K562 (cell line): ENCODE results near the gene BDH1. TPM values are rescaled to one million over a fixed set of nuclear protein-coding genes. Genes with fewer than 3 reads are reported as not detected.
A peak's percentile ranks its signal among the peaks of the same experiment; 100 is the strongest.

Source experiments
- CAMTA2 ChIP-seq: fragments of 250-450 bp; sonication (Bioruptor Pico); conservative IDR thresholded peaks from 2 replicates; pipeline ENCODE4 v1.5.1; 2022
- CBFB ChIP-seq: sonication (generic); formaldehyde crosslinking; IDR thresholded peaks from 2 replicates; pipeline ENCODE4 v1.4.0; 2020; ENCODE audit warnings: mild to moderate bottlenecking, missing genetic modification reagents
- CBX1 ChIP-seq: sonication (generic); IDR thresholded peaks from 2 replicates; pipeline ENCODE4 v1.6.1; 2016; ENCODE audit warnings: antibody characterized with exemption, low read depth, mild to moderate bottlenecking
- E2F3 ChIP-seq: fragments of 250-450 bp; sonication (Bioruptor Pico); IDR thresholded peaks from 2 replicates; pipeline ENCODE4 v1.4.0; 2020; ENCODE audit warnings: mild to moderate bottlenecking
- ELF1 ChIP-seq: fragments of 200-800 bp; sonication (Bioruptor generic); IDR thresholded peaks from 2 replicates; pipeline ENCODE4 v1.6.1; 2016; ENCODE audit warnings: missing genetic modification characterization, missing compliant biosample characterization
- MED1 ChIP-seq: sonication (generic); formaldehyde crosslinking; IDR thresholded peaks from 2 replicates; pipeline ENCODE4 v1.8.1; 2023; ENCODE audit warnings: missing genetic modification reagents, borderline replicate concordance
- PML ChIP-seq: IDR thresholded peaks from 2 replicates; pipeline ENCODE4 v1.6.1; 2012; ENCODE audit warnings: low read length, inconsistent platforms
- POLR2A ChIP-seq: fragments of 450-650 bp; conservative IDR thresholded peaks from 2 replicates; pipeline ENCODE4 v1.6.1; 2016
- POLR2B ChIP-seq: fragments of 450-650 bp; IDR thresholded peaks from 2 replicates; pipeline ENCODE4 v1.6.1; 2018; ENCODE audit warnings: low read depth; ENCODE audit not compliant: partially characterized antibody
- SIX5 ChIP-seq, 2 experiments: IDR thresholded peaks; 2 replicates each; pipeline ENCODE4 v1.6.1; 2011; ENCODE audit warnings: low read length in 2 of 2, borderline replicate concordance in 1 of 2, low read depth in 1 of 2, mild to moderate bottlenecking in 1 of 2, moderate library complexity in 1 of 2; ENCODE audit not compliant: insufficient read depth in 1 of 2
- TAL1 ChIP-seq: fragments of 450-650 bp; IDR thresholded peaks from 2 replicates; pipeline ENCODE4 v1.6.1; 2016; ENCODE audit warnings: mild to moderate bottlenecking
- ZNF174 ChIP-seq: fragments of 250-450 bp; sonication (Bioruptor Pico); IDR thresholded peaks from 2 replicates; pipeline ENCODE4 v1.4.0; 2020; ENCODE audit warnings: mild to moderate bottlenecking
- ZNF76 ChIP-seq: fragments of 250-450 bp; sonication (Bioruptor Pico); IDR thresholded peaks from 2 replicates; pipeline ENCODE4 v1.4.0; 2020; ENCODE audit warnings: mild to moderate bottlenecking, moderate library complexity, borderline replicate concordance
- polyA plus RNA-seq, 8 experiments: library from polyadenylated mRNA; depleted of rRNA in 4 of 8; stranded (reverse) in 5 of 8; unstranded in 3 of 8; fragments of >200 nt; fragmentation: Nextera tagmentation in 2 of 8; fragmentation: Illumina TruSeq in 1 of 8; extraction: Ambion mirVana in 2 of 8; extraction: Trizol in 1 of 8; gene quantifications; 2 replicates each; pipeline versions ENCODE4 v1.2.1 to v1.2.3, GENCODE V29; 2011 to 2014; ENCODE audit warnings: inconsistent platforms in 1 of 8, missing spikeins in 1 of 8
- total RNA-seq, 7 experiments: library from RNA; depleted of rRNA in 6 of 7; stranded (reverse); fragments of >200 nt in 6 of 7; fragmentation: Illumina TruSeq in 2 of 7; extraction: Trizol in 2 of 7; gene quantifications; 2 replicates each; pipeline versions ENCODE4 v1.2.1 to v1.2.3, GENCODE V29; 2011 to 2021; ENCODE audit warnings: low replicate concordance in 1 of 7
- TF ChIP-seq, protein P1 (sequence below): fragments of 250-450 bp; sonication (Bioruptor Pico); IDR thresholded peaks from 2 replicates; pipeline ENCODE4 v1.5.0; 2021
- TF ChIP-seq, protein P2 (sequence below): IDR thresholded peaks from 2 replicates; pipeline ENCODE4 v1.6.1; 2011; ENCODE audit not compliant: insufficient read length; ENCODE audit errors: extremely low read depth
- TF ChIP-seq, protein P3 (sequence below): fragments of 250-450 bp; sonication (Bioruptor Pico); IDR thresholded peaks from 2 replicates; pipeline ENCODE4 v1.8.0; 2022; ENCODE audit warnings: inconsistent platforms
- TF ChIP-seq, protein P4 (sequence below): IDR thresholded peaks from 2 replicates; pipeline ENCODE4 v1.6.1; 2012; ENCODE audit warnings: low read depth, low read length, improper control_type of control experiment, borderline replicate concordance
- TF ChIP-seq, protein P5 (sequence below): IDR thresholded peaks from 2 replicates; pipeline ENCODE4 v1.6.1; 2014; ENCODE audit warnings: antibody characterized with exemption
- TF ChIP-seq, protein P6 (sequence below): fragments of 450-650 bp; IDR thresholded peaks from 2 replicates; pipeline ENCODE4 v1.6.1; 2018; ENCODE audit warnings: mild to moderate bottlenecking, low read depth; ENCODE audit not compliant: partially characterized antibody

BDH1 gene
- total and polyA plus RNA-seq, 9 of the 15 experiments (the other 6 are each of a cell fraction or from before 2014, with no cell fraction given): 0.07 to 0.89 (median 0.12) TPM; not detected in 3

DNA sequence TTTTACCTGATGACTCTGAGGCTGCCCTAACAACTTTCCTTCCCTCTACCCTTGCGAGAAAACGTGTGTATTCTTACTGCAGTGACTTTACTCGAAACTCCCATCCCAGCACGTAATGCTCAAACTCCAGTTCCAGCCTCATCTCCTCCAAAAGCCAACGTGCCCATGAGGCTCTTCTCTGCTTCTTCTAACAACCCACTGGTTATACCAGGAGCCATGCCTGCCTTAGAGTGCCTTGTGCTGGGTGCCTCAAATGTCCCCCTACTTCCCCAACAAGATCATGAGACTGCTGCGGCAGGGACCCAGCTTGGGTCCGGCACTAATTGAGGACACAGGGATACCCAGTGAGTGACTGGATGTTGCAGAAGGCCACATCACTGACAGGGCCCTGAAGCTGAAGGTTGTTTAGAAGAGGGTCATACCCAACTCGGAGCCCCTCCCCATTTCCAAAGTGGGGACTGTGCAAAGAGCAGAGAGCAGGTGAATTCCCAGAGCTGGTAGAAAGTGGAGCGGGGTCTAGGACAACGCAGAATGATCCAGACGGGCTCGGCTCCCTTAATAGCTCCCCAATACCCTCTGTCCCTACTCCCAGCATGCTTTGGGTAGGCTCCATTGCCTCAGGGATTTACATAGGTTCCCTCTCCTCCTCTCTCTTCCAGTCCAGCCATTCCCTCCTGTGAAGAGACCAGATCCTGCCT lies 71.4 kb downstream of the BDH1 start (continued):
- TF ChIP-seq, protein P1, sequence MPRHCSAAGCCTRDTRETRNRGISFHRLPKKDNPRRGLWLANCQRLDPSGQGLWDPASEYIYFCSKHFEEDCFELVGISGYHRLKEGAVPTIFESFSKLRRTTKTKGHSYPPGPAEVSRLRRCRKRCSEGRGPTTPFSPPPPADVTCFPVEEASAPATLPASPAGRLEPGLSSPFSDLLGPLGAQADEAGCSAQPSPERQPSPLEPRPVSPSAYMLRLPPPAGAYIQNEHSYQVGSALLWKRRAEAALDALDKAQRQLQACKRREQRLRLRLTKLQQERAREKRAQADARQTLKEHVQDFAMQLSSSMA (CRISPR knock-in tag): no peak
- TF ChIP-seq CAMTA2 (no peak), ELF1 (tag) (no peak), ZNF174 (CRISPR knock-in tag) (no peak), MED1 (CRISPR knock-in tag) (no peak), TAL1 (no peak), SIX5 (IDR thresholded peaks at IDR 0.05; ENCODE audit: borderline replicate concordance in 1 of 2, insufficient read depth in 1 of 2, low read depth in 1 of 2, low read length in 2 of 2) (no peak), ZNF76 (no peak), CBFB (CRISPR knock-in tag) (no peak), POLR2A (peak; percentile 72), E2F3 (CRISPR knock-in tag) (no peak), CBX1 (0 out of 2 replicates have a peak, but pooled peaks have one; percentile 53), POLR2B (no peak), PML (peak; percentile 70)
- TF ChIP-seq, protein P2, sequence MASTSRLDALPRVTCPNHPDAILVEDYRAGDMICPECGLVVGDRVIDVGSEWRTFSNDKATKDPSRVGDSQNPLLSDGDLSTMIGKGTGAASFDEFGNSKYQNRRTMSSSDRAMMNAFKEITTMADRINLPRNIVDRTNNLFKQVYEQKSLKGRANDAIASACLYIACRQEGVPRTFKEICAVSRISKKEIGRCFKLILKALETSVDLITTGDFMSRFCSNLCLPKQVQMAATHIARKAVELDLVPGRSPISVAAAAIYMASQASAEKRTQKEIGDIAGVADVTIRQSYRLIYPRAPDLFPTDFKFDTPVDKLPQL: peak; percentile 34
- TF ChIP-seq, protein P3, sequence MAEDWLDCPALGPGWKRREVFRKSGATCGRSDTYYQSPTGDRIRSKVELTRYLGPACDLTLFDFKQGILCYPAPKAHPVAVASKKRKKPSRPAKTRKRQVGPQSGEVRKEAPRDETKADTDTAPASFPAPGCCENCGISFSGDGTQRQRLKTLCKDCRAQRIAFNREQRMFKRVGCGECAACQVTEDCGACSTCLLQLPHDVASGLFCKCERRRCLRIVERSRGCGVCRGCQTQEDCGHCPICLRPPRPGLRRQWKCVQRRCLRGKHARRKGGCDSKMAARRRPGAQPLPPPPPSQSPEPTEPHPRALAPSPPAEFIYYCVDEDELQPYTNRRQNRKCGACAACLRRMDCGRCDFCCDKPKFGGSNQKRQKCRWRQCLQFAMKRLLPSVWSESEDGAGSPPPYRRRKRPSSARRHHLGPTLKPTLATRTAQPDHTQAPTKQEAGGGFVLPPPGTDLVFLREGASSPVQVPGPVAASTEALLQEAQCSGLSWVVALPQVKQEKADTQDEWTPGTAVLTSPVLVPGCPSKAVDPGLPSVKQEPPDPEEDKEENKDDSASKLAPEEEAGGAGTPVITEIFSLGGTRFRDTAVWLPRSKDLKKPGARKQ (CRISPR knock-in tag): no peak
- TF ChIP-seq, protein P4, sequence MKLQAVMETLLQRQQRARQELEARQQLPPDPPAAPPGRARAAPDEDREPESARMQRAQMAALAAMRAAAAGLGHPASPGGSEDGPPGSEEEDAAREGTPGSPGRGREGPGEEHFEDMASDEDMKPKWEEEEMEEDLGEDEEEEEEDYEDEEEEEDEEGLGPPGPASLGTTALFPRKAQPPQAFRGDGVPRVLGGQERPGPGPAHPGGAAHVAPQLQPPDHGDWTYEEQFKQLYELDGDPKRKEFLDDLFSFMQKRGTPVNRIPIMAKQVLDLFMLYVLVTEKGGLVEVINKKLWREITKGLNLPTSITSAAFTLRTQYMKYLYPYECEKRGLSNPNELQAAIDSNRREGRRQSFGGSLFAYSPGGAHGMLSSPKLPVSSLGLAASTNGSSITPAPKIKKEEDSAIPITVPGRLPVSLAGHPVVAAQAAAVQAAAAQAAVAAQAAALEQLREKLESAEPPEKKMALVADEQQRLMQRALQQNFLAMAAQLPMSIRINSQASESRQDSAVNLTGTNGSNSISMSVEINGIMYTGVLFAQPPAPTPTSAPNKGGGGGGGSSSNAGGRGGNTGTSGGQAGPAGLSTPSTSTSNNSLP: no peak
- TF ChIP-seq, protein P5, sequence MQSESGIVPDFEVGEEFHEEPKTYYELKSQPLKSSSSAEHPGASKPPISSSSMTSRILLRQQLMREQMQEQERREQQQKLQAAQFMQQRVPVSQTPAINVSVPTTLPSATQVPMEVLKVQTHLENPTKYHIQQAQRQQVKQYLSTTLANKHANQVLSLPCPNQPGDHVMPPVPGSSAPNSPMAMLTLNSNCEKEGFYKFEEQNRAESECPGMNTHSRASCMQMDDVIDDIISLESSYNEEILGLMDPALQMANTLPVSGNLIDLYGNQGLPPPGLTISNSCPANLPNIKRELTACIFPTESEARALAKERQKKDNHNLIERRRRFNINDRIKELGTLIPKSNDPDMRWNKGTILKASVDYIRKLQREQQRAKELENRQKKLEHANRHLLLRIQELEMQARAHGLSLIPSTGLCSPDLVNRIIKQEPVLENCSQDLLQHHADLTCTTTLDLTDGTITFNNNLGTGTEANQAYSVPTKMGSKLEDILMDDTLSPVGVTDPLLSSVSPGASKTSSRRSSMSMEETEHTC: no peak
- TF ChIP-seq, protein P6, sequence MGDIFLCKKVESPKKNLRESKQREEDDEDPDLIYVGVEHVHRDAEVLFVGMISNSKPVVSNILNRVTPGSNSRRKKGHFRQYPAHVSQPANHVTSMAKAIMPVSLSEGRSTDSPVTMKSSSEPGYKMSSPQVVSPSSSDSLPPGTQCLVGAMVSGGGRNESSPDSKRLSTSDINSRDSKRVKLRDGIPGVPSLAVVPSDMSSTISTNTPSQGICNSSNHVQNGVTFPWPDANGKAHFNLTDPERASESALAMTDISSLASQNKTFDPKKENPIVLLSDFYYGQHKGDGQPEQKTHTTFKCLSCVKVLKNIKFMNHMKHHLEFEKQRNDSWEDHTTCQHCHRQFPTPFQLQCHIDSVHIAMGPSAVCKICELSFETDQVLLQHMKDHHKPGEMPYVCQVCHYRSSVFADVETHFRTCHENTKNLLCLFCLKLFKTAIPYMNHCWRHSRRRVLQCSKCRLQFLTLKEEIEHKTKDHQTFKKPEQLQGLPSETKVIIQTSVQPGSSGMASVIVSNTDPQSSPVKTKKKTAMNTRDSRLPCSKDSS: no peak
